SK-N-MC (cell line): Measurements from ENCODE around the gene VNN1.

Experiments
- EZH2 ChIP-seq: fragments of 200-600 bp; sonication (generic); IDR thresholded peaks from one replicate; pipeline ENCODE4 v1.6.1; 2017; ENCODE audit warnings: antibody characterized with exemption
- FOXP2 ChIP-seq: optimal IDR thresholded peaks from 2 replicates; pipeline ENCODE3; 2011; ENCODE audit warnings: mild to moderate bottlenecking, moderate library complexity; ENCODE audit not compliant: insufficient read depth; ENCODE audit errors: extremely low read length, control extremely low read depth
- POLR2AphosphoS5 ChIP-seq: IDR thresholded peaks from 2 replicates; pipeline ENCODE4 v1.6.1; 2012; ENCODE audit warnings: mild to moderate bottlenecking, low read depth, low read length, borderline replicate concordance

DNA sequence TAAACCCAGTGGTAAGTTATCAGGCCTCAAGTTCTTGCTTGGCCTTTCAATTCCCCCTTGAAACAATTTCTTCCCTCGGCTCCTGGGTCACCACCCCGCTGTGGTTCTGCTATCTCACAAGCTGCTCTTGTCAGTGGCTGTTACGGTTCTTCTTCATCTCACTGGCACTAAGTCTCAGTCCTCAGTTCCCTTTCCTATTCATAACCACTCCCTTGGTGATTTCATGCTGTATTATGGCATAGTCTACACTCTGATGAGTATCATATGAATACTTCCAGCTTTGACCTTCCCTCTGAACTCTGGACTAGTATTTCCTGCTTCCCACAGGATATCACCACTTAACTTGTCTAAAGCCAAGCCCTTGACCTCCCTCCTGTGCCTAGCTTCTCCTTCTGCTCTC lies 62.8 kb downstream of the VNN1 start:
- TF ChIP-seq POLR2AphosphoS5 (no peak), EZH2 (no peak), FOXP2 (no peak)
